Right atrium auricular region (tissue), 2 donors: ENCODE data around the gene SRPK2. TPM values are rescaled to one million over a fixed set of nuclear protein-coding genes. Genes with fewer than 3 reads are reported as not detected.
"Not testable (repeated sequence)": the region's sequence is repeated elsewhere in the genome, so short reads cannot be mapped to it uniquely, and the experiment has no call there.

ENCODE experiments used
- DNase-seq: peaks from one replicate; pipeline ENCODE4 v3.0.0-alpha.2; 2019; ENCODE audit warnings: low spot score
- H3K27ac ChIP-seq, 2 donors: fragments of 200-600 bp; sonication (generic); 1 replicate in 1 of 2; 2 replicates in 1 of 2; pipeline ENCODE4 v1.5.1; 2016 to 2019
- H3K27me3 ChIP-seq, 2 donors: fragments of 200-600 bp; sonication (generic); one replicate each; pipeline versions ENCODE4 v1.5.1 to v1.6.0; 2017 to 2019
- H3K36me3 ChIP-seq: fragments of 200-600 bp; sonication (generic); one replicate; pipeline ENCODE4 v1.5.1; 2016
- H3K4me1 ChIP-seq, 2 donors: fragments of 200-600 bp; sonication (generic); one replicate each; pipeline versions ENCODE4 v1.5.1 to v1.6.0; 2017 to 2019
- H3K4me3 ChIP-seq, 2 donors: fragments of 200-600 bp; sonication (generic); 1 replicate in 1 of 2; 2 replicates in 1 of 2; pipeline ENCODE4 v1.5.1; 2017 to 2019; ENCODE audit warnings: mild to moderate bottlenecking in 1 of 2, moderate library complexity in 1 of 2
- H3K9me3 ChIP-seq, 2 donors: fragments of 200-600 bp; sonication (generic); one replicate each; pipeline ENCODE4 v1.5.1; 2019
- total RNA-seq, 2 donors: library from RNA; depleted of rRNA; stranded (reverse); fragments of >200 nt; gene quantifications; one replicate each; pipeline ENCODE4 v1.1.0, GENCODE V29; 2016
- TF ChIP-seq, protein P1 (sequence below), 2 donors: fragments of 200-600 bp; sonication (generic); IDR thresholded peaks; one replicate each; pipeline ENCODE4 v1.5.1; 2019; ENCODE audit warnings: antibody characterized with exemption in 2 of 2

Gene SRPK2
- total RNA-seq, 2 donors from 2014 or later: 19.8 to 20.9 TPM

DNA sequence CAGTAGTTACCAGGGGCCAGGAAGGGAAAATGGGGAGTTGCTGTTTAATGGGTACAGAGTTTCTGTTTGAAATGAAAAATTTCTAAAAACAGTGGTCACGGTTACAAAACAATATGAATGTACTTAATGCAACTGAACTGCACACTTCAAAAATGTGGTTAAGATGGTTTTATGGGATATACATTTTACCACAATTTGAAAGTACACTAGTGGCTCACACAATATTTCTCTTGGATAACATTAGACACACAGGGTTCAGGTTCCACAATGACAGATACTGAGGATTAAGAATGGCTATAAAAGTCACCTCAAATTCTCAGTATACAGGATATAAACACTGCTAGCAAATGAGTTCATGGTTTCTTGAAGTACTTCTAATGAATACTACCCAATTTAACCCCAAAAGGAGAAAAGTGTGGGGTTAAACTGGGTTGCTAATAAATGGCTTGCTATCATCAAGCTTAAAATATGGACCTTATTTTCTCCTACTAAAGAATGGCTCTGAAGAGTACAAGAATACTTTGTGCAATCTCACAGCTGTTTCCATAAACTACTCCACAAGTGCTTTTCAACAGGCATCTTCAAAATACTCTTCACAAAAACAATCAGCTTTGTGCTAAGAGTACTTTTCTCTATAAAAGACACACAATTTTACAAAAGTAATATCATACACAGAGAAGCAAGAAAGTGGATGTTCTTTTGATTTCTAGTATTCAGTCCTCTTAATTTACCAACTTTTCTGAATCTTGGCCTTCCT, 92.9 kb downstream of the SRPK2 start:
- H3K9me3 ChIP-seq: no peaks in the 10 kb centered on the region
- DNase-seq: no peak
- H3K27ac ChIP-seq: no peak overlapping the region

DNA sequence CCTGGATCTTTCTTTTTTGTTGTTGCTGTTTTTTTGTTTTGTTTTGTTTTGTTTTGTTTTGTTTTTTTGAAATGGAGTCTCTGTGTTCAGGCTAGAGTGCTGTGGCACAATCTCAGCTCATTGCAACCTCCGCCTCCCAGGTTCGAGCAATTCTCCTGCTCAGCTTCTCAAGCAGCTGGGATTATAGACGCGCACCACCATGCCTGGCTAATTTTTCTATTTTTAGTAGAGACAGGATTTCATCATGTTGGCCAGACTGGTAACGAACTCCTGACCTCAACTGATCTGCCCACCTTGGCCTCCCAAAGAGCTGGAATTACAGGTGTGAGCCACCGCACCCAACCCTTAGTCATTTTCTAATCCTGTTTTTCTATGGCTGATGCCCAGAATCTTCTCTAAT, 94.2 kb downstream of the SRPK2 start:
- H3K27ac ChIP-seq, H3K4me3 ChIP-seq, H3K4me1 ChIP-seq, H3K9me3 ChIP-seq, DNase-seq, H3K27me3 ChIP-seq, H3K36me3 ChIP-seq: not testable (repeated sequence)

More for the DNA sequence above, 92.9 kb downstream of the SRPK2 start:
- TF ChIP-seq, protein P1, sequence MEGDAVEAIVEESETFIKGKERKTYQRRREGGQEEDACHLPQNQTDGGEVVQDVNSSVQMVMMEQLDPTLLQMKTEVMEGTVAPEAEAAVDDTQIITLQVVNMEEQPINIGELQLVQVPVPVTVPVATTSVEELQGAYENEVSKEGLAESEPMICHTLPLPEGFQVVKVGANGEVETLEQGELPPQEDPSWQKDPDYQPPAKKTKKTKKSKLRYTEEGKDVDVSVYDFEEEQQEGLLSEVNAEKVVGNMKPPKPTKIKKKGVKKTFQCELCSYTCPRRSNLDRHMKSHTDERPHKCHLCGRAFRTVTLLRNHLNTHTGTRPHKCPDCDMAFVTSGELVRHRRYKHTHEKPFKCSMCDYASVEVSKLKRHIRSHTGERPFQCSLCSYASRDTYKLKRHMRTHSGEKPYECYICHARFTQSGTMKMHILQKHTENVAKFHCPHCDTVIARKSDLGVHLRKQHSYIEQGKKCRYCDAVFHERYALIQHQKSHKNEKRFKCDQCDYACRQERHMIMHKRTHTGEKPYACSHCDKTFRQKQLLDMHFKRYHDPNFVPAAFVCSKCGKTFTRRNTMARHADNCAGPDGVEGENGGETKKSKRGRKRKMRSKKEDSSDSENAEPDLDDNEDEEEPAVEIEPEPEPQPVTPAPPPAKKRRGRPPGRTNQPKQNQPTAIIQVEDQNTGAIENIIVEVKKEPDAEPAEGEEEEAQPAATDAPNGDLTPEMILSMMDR (IDR thresholded peaks at IDR 0.05): no peak
- Histone ChIP-seq H3K27me3 (no peaks in the 10 kb centered on the region), H3K4me1 (no peaks in the 10 kb centered on the region), H3K36me3 (no peaks in the 10 kb centered on the region), H3K4me3 (no peak overlapping the region)

DNA sequence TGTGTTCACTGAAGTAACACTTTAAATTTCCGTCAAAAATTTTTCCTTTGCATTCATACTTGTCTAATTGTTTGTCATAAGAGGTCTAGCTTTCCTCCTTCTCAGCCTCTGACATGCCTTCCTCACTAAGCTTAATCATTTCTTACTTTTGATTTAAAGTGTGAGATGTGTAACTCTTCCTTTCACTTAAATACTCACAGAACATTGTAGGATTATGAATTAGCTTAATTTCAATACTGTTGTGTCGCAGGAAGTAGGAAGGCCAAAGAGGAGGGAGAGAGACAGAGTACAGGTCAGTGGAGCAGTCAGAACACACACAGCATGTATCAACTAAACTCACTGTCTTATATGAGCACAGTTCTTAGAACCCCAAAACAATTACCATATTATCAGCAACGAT, 99.0 kb downstream of the SRPK2 start:
- no peaks in the 10 kb centered on the region for H3K9me3 ChIP-seq
- no peak overlapping the region for H3K4me3 ChIP-seq
- no peak overlapping the region for H3K27ac ChIP-seq
- H3K27me3 ChIP-seq: no peaks in the 10 kb centered on the region
- H3K36me3 ChIP-seq: no peaks in the 10 kb centered on the region
- TF ChIP-seq, protein P1 (IDR thresholded peaks at IDR 0.05): no peak
- H3K4me1 ChIP-seq: no peaks in the 10 kb centered on the region
- no peak for DNase-seq

DNA sequence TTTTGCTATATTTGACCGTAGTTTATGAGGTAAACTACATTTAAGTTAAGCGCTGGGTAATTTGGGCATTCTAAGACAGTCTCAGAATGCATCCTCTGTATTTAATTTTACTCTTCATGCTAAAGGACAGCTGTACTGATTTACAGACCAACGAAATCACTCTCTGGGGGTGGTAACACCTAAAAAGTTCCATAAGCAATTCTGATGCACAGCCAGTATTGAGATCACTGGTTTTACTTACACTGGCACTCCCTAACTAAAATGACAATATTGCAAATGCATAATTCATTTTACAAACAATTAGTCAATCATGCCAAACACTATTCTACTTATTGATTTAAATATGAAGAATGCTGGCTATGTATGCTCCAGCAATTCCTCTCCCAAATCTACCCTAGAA, 102.3 kb downstream of the SRPK2 start:
- Histone ChIP-seq H3K36me3 (no peaks in the 10 kb centered on the region), H3K4me3 (no peak overlapping the region), H3K27ac (no peak overlapping the region), H3K27me3 (no peaks in the 10 kb centered on the region), H3K9me3 (no peaks in the 10 kb centered on the region), H3K4me1 (no peaks in the 10 kb centered on the region)
- TF ChIP-seq, protein P1 (IDR thresholded peaks at IDR 0.05): no peak
- no peak for DNase-seq

DNA sequence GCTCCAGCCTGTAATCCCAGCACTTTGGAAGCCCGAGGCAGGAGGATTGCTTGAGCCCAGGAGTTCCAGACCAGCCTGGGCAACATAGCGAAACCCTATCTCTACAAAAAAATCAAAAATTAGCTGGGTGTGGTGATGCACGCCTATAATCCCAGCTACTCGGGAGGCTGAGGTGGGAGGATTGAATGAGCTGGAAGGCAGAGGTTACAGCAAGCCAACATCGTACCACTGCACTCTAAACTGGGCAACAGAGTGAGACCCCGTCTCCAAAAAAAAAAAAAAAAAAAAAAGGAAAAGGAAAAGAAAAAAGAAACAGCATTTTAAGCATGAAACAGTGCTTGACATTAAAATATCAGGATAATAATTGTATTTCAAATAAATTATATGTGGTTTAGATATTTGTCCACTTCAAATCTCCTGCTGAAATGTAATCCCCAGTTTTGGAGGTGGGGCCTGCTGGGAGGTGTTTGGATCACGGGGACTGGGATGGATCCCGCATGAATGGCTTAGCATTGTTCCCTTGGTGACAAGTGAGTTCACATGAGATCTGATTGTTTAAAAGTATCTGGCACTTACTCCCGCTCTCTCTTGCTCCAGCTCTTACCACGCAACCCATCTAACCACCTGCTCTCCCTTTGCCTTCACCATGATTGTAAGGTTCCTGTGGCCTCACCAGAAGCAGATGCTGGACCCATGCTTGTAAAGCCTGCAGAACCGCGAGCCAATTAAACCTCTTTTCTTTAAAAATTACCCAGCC, 103.4 kb downstream of the SRPK2 start:
- Histone ChIP-seq H3K27ac (no peak overlapping the region), H3K9me3 (no peaks in the 10 kb centered on the region), H3K27me3 (no peaks in the 10 kb centered on the region), H3K36me3 (no peaks in the 10 kb centered on the region), H3K4me3 (no peak overlapping the region), H3K4me1 (no peaks in the 10 kb centered on the region)
- TF ChIP-seq, protein P1 (IDR thresholded peaks at IDR 0.05): no peak
- no peak for DNase-seq

DNA sequence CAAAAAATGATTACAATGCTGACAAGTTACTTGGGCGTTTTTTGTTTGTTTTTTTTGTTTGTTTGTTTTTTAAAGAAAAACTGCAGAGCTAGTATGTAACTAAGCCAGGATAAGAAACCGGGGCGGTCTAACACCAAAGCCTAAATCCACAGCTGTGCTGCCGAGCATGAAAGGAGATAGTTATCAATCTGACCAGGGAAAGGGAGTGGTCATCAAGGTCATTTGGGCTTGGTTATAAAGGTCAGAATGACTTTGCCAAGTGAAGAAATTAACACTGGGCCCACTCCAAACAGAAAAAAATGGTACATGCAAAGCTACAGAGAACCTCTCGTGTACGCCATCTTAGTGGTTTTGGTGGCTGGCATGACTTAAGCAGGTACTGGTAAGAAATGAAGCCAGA, 104.7 kb downstream of the SRPK2 start:
- H3K27ac ChIP-seq: no peak overlapping the region
- no peaks in the 10 kb centered on the region for H3K36me3 ChIP-seq
- H3K4me3 ChIP-seq: no peak overlapping the region
- H3K4me1 ChIP-seq: no peaks in the 10 kb centered on the region
- TF ChIP-seq, protein P1 (IDR thresholded peaks at IDR 0.05): no peak
- H3K9me3 ChIP-seq: no peaks in the 10 kb centered on the region
- no peaks in the 10 kb centered on the region for H3K27me3 ChIP-seq
- DNase-seq: no peak
